Endothelial cell of umbilical vein (primary cell): Measurements from ENCODE around the gene SP9. TPM values are rescaled to one million over a fixed set of nuclear protein-coding genes. Genes with fewer than 3 reads are reported as not detected.

Experiments used
- BruUV-seq: library from RNA; stranded (reverse); fragments of 400-500 nt; replicated peaks from 2 replicates; lab custom pipeline; 2021; lab: Mats Ljungman, UMichigan
- CTCF ChIA-PET: fragments of 300-600, 350-600 bp; sonication (Branson Sonifier 250); formaldehyde crosslinking; loops from one replicate; lab custom pipeline; 2021; ENCODE audit warnings: antibody characterized with exemption, inconsistent platforms; lab: Charles Lee
- POLR2A ChIA-PET: fragments of 300-600, 350-600 bp; sonication (Branson Sonifier 250); formaldehyde crosslinking; loops from one replicate; lab custom pipeline; 2021; ENCODE audit warnings: antibody characterized with exemption, inconsistent platforms; lab: Charles Lee
- DNase-seq: peaks from one replicate; pipeline ENCODE4 v3.0.0-alpha.2; 2011; ENCODE audit warnings: low read depth, low spot score
- FAIRE-seq: peaks from 2 replicates; lab custom pipeline; 2011; peaks lifted over from hg19 to GRCh38; lab: Jason Lieb, UNC
- H2AFZ ChIP-seq: 2 replicates; pipeline ENCODE4 v1.6.0; 2012; ENCODE audit warnings: low read depth, low read length, control low read depth, inconsistent platforms
- H3K27ac ChIP-seq: 2 replicates; pipeline ENCODE4 v1.5.1; 2011; ENCODE audit warnings: low read depth, mild to moderate bottlenecking, control low read depth, low read length, moderate library complexity; ENCODE audit not compliant: insufficient read depth
- H3K27me3 ChIP-seq, 2 experiments: 2 replicates each; pipeline versions ENCODE4 v1.6.0 to v1.6.1; 2011; ENCODE audit warnings: low read length in 2 of 2, mixed read lengths in 1 of 2; ENCODE audit not compliant: control insufficient read depth in 2 of 2, insufficient read depth in 2 of 2
- H3K36me3 ChIP-seq, 2 experiments: 2 replicates in 1 of 2; 3 replicates in 1 of 2; pipeline ENCODE4 v1.5.1; 2011; ENCODE audit warnings: low read length in 2 of 2, mild to moderate bottlenecking in 1 of 2, moderate library complexity in 1 of 2; ENCODE audit not compliant: control insufficient read depth in 2 of 2, insufficient read depth in 2 of 2; ENCODE audit errors: extremely low read depth in 1 of 2
- H3K4me1 ChIP-seq: 3 replicates; pipeline ENCODE4 v1.5.1; 2011; ENCODE audit warnings: mild to moderate bottlenecking, low read length; ENCODE audit not compliant: control insufficient read depth, insufficient read depth; ENCODE audit errors: extremely low read depth
- H3K4me2 ChIP-seq: 2 replicates; pipeline ENCODE4 v1.6.1; 2011; ENCODE audit warnings: low read length, control low read depth, mixed read lengths; ENCODE audit not compliant: insufficient read depth
- H3K4me3 ChIP-seq, 3 experiments: fragments of 200-600 bp in 1 of 3; sonication (generic), shearing (Covaris generic) in 1 of 3; replicated peaks in 1 of 3; 2 replicates each; pipeline ENCODE4 v1.5.1; 2011 to 2016; ENCODE audit warnings: control low read depth in 3 of 3, low read length in 3 of 3, mild to moderate bottlenecking in 2 of 3, inconsistent platforms in 1 of 3, low read depth in 1 of 3, moderate library complexity in 1 of 3; ENCODE audit not compliant: insufficient read depth in 1 of 3
- H3K79me2 ChIP-seq: 2 replicates; pipeline ENCODE4 v1.6.0; 2012; ENCODE audit warnings: low read length, inconsistent platforms; ENCODE audit not compliant: control insufficient read depth, insufficient read depth
- H3K9ac ChIP-seq: replicated peaks from 2 replicates; pipeline ENCODE3; 2011; ENCODE audit warnings: low read length, control low read depth; ENCODE audit not compliant: insufficient read depth; ENCODE audit errors: extremely low read depth
- H3K9me1 ChIP-seq: replicated peaks from 3 replicates; pipeline ENCODE4 v1.6.0; 2011; ENCODE audit warnings: mild to moderate bottlenecking, low read length; ENCODE audit not compliant: control insufficient read depth, insufficient read depth; ENCODE audit errors: extremely low read depth
- H3K9me3 ChIP-seq: replicated peaks from 2 replicates; pipeline ENCODE4 v1.5.1; 2012; ENCODE audit warnings: low read length, inconsistent platforms; ENCODE audit not compliant: control insufficient read depth, insufficient read depth
- H4K20me1 ChIP-seq: replicated peaks from 2 replicates; pipeline ENCODE3; 2011; ENCODE audit warnings: mild to moderate bottlenecking, low read length; ENCODE audit not compliant: control insufficient read depth, insufficient read depth; ENCODE audit errors: extremely low read depth
- CTCF ChIP-seq, 2 donors: IDR thresholded peaks; 1 replicate in 1 of 2; 2 replicates in 1 of 2; pipeline ENCODE4 v1.5.1; 2011; ENCODE audit warnings: low read length in 2 of 2, mild to moderate bottlenecking in 2 of 2, moderate library complexity in 2 of 2, control low read depth in 1 of 2, inconsistent platforms in 1 of 2, low read depth in 1 of 2; ENCODE audit not compliant: insufficient read depth in 1 of 2; ENCODE audit errors: extremely low read depth in 1 of 2
- EZH2 ChIP-seq: IDR thresholded peaks from 2 replicates; pipeline ENCODE4 v1.6.1; 2012; ENCODE audit warnings: borderline replicate concordance, low read depth, mild to moderate bottlenecking, moderate library complexity, low read length, inconsistent platforms; ENCODE audit not compliant: severe bottlenecking
- FOS ChIP-seq: IDR thresholded peaks from 2 replicates; pipeline ENCODE4 v1.6.1; 2011; ENCODE audit warnings: mild to moderate bottlenecking, low read length, moderate library complexity, borderline replicate concordance; ENCODE audit not compliant: insufficient read depth
- GATA2 ChIP-seq: IDR thresholded peaks from 2 replicates; pipeline ENCODE4 v1.7.0; 2011; ENCODE audit warnings: low read depth, mild to moderate bottlenecking, moderate library complexity, mixed read lengths, low read length; ENCODE audit not compliant: insufficient read length, insufficient read depth
- JUN ChIP-seq: IDR thresholded peaks from 2 replicates; pipeline ENCODE4 v1.6.1; 2011; ENCODE audit warnings: borderline replicate concordance, low read depth; ENCODE audit not compliant: insufficient read length, insufficient read depth
- MAX ChIP-seq: IDR thresholded peaks from 2 replicates; pipeline ENCODE4 v1.6.1; 2011; ENCODE audit not compliant: insufficient read depth, insufficient read length
- MYC ChIP-seq: IDR thresholded peaks from one replicate; pipeline ENCODE4 v1.6.1; 2011; ENCODE audit warnings: mild to moderate bottlenecking, low read depth, low read length
- POLR2A ChIP-seq: IDR thresholded peaks from 2 replicates; pipeline ENCODE4 v1.6.1; 2012; ENCODE audit warnings: low read depth, mild to moderate bottlenecking, control low read depth, low read length
- POLR2AphosphoS5 ChIP-seq: IDR thresholded peaks from 2 replicates; pipeline ENCODE4 v1.6.1; 2012; ENCODE audit warnings: low read depth, mild to moderate bottlenecking, control low read depth, low read length, moderate library complexity; ENCODE audit not compliant: insufficient read depth
- dilution Hi-C: fragments of 300-500 bp; cut with MboI; formaldehyde crosslinking; loops from one replicate; pipeline ENCODE4 v1.15.0; 2019; ENCODE audit warnings: low sequenced_read_pairs; ENCODE audit not compliant: extremely low pct_ligation_motif_present
- intact Hi-C: fragments of 100-400 bp; cut with micrococcal nuclease; formaldehyde crosslinking; loops from one replicate; pipeline ENCODE4 v1.10.0; 2022
- polyA plus RNA-seq, 4 experiments: library from polyadenylated mRNA; depleted of rRNA in 3 of 4; stranded (reverse) in 3 of 4; unstranded in 1 of 4; fragments of >200 nt; gene quantifications; 2 replicates each; pipeline versions ENCODE4 v1.2.1 to v1.2.3, GENCODE V29; 2011 to 2012; ENCODE audit warnings: missing spikeins in 1 of 4
- total RNA-seq: library from RNA; stranded (reverse); gene quantifications from 2 replicates; pipeline ENCODE4 v1.2.3, GENCODE V29; 2021

The SP9 gene
- total and polyA plus RNA-seq, 2 donors (not counting 3 experiments of a cell fraction or from before 2014, with no cell fraction given), result not detected

GRCh38 chr2:174343343-174343622 is 8.5 kb downstream of the SP9 start:
- Histone ChIP-seq H2AFZ (no peak overlapping the region), H3K27ac (no peak overlapping the region), H3K79me2 (no peaks in the 10 kb centered on the region), H3K4me2 (no peak overlapping the region), H4K20me1 (no peaks in the 10 kb centered on the region), H3K9ac (no peak overlapping the region), H3K9me3 (no peaks in the 10 kb centered on the region), H3K9me1 (no peaks in the 10 kb centered on the region), H3K4me3 (no peak overlapping the region), H3K4me1 (peaks cover 20% of the 10 kb centered on the region), H3K36me3 (peaks cover 0 to under 1% of the 10 kb centered on the region in 2 experiments), H3K27me3 (peaks cover 59 to 66% of the 10 kb centered on the region in 2 experiments)
- FAIRE-seq, result no peak
- no peak for DNase-seq
- no TSS peak for BruUV-seq
- TF ChIP-seq MYC, result no peak
- no peak for TF ChIP-seq POLR2AphosphoS5
- no peak for TF ChIP-seq CTCF (IDR thresholded peaks at IDR 0.05; ENCODE audit: extremely low read depth in 1 of 2, insufficient read depth in 1 of 2, low read depth in 1 of 2, low read length in 2 of 2)
- no peak for TF ChIP-seq MAX
- no peak for TF ChIP-seq EZH2
- TF ChIP-seq JUN, result no peak
- TF ChIP-seq GATA2, result no peak
- TF ChIP-seq POLR2A, result no peak
- no peak for TF ChIP-seq FOS
- intact Hi-C loops (loop anchor here (5.0 kb wide), 3 partner anchors 591 to 1316 kb away; no protein-coding TSS in a partner anchor), dilution Hi-C loops (no loop called here)
- POLR2A ChIA-PET, result no interaction called here
- CTCF ChIA-PET, result interaction anchor here (1.6 to 2.7 kb wide), 3 partner anchors 459 to 1315 kb away, joined by 3 to 35 read pairs (median 14); no protein-coding TSS in a partner anchor
